PC-9 (cell line): ENCODE data around the gene FAM209B.

Source experiments
- CTCF ChIP-seq: fragments of 200-600 bp; sonication (generic); conservative IDR thresholded peaks from 2 replicates; pipeline ENCODE4 v1.6.1; 2017; ENCODE audit warnings: mixed run types, antibody characterized with exemption, mild to moderate bottlenecking, moderate library complexity
- EZH2 ChIP-seq: fragments of 200-600 bp; sonication (generic); IDR thresholded peaks from 2 replicates; pipeline ENCODE4 v1.8.0; 2017; ENCODE audit warnings: antibody characterized with exemption, low read depth

GRCh38 chr20:56517641-56518040 lies 15.4 kb upstream of the FAM209B start:
- TF ChIP-seq CTCF (no peak), EZH2 (no peak)
